DOHH2 (cell line): ENCODE measurements around the gene EIF6.

Source experiments
- EZH2phosphoT487 ChIP-seq: fragments of 200-600 bp; sonication (generic); IDR thresholded peaks from 2 replicates; pipeline ENCODE4 v1.6.1; 2017; ENCODE audit warnings: borderline replicate concordance, mild to moderate bottlenecking, antibody characterized with exemption, low read length, moderate library complexity, mixed read lengths
- TF ChIP-seq, protein P1 (sequence below): fragments of 200-600 bp; sonication (generic); IDR thresholded peaks from one replicate; pipeline ENCODE4 v1.5.1; 2014; ENCODE audit warnings: antibody characterized with exemption, mild to moderate bottlenecking, low read depth, low read length; ENCODE audit not compliant: poor library complexity, severe bottlenecking

- TF ChIP-seq, protein P1, sequence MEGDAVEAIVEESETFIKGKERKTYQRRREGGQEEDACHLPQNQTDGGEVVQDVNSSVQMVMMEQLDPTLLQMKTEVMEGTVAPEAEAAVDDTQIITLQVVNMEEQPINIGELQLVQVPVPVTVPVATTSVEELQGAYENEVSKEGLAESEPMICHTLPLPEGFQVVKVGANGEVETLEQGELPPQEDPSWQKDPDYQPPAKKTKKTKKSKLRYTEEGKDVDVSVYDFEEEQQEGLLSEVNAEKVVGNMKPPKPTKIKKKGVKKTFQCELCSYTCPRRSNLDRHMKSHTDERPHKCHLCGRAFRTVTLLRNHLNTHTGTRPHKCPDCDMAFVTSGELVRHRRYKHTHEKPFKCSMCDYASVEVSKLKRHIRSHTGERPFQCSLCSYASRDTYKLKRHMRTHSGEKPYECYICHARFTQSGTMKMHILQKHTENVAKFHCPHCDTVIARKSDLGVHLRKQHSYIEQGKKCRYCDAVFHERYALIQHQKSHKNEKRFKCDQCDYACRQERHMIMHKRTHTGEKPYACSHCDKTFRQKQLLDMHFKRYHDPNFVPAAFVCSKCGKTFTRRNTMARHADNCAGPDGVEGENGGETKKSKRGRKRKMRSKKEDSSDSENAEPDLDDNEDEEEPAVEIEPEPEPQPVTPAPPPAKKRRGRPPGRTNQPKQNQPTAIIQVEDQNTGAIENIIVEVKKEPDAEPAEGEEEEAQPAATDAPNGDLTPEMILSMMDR = no peak
- no peak for TF ChIP-seq EZH2phosphoT487
These were observed 47.1 kb downstream of the EIF6 start for GRCh38 chr20:35237486-35237885.
